ENCODE measurements around the gene EFHD2.
"Not testable (repeated sequence)": the region's sequence is repeated elsewhere in the genome, so short reads cannot be mapped to it uniquely, and the experiment has no call there.

The EFHD2 gene

DNA sequence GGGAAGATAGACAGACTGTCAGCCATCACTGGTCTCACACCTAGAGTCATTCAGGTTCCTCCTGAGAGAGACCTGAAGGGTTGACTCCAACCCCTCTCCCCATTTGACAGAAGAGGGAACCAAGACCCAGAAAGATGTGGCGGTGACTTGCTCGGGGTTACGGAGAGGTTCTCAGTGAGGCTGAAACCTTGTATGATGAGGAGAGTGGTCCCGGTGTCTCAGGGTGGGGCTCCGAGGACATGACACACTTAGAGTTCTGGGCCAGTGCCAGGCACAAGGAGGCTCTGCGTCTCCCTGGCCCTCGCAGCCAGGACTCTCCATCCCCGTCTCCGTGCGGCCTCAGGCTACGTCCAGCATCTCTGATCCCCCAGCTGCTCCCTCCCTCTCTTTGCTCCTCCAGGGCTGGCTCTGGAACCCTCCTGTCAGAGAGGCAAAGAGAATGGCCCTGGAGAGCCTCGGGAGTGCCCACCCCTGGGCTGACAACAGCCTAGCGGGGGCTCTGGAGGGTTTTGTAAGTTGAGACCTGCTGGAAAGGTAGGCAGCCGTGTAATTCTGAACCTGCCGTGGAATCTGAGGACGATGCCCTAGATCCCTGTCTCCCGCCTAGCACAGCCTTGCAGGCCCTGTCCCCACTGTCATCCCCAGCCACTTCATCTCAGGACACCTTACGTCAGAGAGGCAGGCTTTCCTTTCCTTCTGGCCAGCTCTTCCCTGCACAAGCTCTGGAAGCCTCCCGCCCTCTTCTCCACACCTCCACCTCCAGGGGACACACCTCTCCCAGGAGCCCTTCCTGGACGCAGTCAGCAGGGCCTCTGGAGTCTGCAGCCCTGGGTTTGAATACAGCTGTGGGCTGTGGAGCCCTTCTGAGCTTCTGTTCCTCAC is 4.1 kb downstream of the EFHD2 start:
- FAIRE-seq: no peak

- FAIRE-seq: no peak
Observed at GRCh38 chr1:15414445-15414983, 4.8 kb downstream of the EFHD2 start.

DNA sequence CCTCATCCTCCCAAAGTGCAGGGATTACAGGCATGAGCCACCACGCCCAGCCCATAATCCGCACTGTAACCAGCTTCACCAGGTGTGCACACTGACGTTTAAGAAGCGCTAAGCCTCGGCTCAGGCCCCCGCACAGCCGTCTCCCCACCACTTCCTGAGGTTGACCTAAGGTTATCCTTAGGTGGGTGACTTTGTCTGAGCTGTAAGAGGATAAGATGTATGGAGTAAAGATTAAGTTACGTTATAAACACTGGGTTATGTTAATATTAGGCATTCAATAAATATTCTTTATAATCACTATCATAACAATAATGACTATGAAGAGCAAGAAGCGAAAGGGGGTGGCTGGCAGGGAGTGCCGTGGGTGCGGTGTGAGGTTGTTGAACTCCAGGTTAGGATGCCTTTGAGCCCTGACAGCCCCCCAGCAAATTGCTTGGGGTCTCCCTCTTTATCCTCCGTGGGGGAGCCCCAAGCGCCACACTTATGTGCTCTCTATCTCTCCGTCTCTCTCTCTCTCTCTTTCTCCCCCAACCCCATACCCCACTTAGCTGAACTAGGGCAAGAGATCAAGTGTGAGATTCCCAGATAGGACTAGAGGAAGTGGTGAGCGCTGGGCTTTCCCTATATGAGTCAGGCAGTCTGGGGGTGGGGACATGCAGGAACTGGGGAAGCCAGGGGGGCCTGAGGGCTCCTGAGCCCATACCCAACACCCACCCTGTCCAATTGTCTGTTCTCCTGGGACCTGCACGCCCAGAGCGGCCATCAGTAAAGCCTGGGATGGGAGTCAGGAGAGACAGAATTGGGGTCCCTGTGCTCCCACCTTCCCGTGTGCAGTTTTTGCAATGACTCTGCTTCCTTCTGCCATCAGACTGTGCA is 7.6 kb downstream of the EFHD2 start:
- no peak for FAIRE-seq

GRCh38 chr1:15418806-15419515 is 9.3 kb downstream of the EFHD2 start:
- FAIRE-seq: no peak

DNA sequence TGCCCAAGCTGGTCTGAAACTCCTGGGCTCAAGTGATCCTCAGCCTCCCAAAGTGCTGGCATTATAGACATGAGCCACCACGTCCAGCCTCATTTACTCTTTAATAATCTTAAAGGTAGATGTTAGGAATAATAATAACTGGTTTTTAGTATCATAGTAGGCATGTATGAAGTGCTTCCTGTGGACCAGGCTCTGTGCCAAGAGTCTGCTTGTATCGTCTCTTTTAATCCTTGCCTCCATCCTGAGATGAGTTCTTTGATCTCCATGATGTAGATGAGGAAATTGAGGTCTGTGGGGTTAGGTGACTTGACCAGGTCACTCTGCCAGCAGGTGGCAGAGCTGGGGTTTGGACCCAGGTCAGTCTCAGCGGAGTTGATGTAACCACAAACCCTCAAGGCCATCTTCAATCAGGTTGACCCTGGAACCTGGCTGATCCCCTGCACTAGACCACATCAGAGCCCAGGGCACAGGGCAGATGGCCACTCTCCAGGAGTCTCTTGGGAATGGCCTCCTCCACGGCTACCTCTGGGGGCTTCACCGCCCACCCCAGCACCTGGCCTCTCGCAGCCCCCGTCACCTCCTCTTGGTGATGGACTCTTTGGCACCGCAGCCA is 11.3 kb downstream of the EFHD2 start:
- no peak for FAIRE-seq

GRCh38 chr1:15422871-15423270 is 13.2 kb downstream of the EFHD2 start:
- no peak for FAIRE-seq

- no peak for FAIRE-seq
Observed at GRCh38 chr1:15423355-15424077, 13.8 kb downstream of the EFHD2 start.

- no peak for FAIRE-seq
Observed at GRCh38 chr1:15424146-15424667, 14.5 kb downstream of the EFHD2 start.

DNA sequence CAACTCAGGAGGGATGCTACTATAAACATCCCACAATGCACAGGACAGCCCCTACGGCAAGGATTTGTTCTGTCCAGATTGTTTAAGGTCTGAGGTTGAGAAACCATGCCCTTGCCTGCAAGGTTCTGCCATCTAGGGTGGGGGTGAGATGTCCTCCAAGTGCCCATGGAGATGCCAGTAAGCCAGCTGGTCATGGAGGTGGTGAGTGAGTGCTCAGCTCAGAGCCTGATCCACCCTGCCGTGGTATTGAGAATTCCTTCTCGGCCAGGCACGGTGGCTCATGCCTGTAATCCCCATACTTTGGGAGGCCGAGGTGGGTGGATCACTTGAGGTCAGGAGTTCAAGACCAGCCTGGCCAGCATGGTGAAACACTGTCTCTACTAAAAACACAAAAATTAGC is 15.3 kb downstream of the EFHD2 start:
- FAIRE-seq: no peak

- no peak for FAIRE-seq
Observed at GRCh38 chr1:15425521-15425920, 15.8 kb downstream of the EFHD2 start.

DNA sequence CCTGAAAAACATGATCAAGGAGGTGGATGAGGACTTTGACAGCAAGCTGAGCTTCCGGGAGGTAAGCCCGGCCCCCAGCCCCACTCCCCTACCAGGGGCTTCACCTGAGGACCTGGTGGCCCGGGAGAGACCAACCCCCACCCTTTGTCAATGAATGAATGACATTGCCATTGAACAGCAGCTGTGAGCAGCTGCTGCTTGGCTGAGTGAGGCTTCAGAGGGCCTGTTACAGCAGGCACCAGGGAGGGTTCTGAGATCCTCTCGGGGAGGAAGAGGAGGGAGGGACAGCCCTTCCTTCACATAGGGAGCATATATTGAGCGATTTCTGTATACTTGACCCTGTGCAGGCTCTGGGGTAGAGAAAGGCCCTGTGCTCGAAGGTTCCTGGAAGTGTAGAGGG is 16.3 kb downstream of the EFHD2 start:
- FAIRE-seq: no peak

- FAIRE-seq: no peak
Observed at GRCh38 chr1:15426492-15427279, 17.0 kb downstream of the EFHD2 start.

DNA sequence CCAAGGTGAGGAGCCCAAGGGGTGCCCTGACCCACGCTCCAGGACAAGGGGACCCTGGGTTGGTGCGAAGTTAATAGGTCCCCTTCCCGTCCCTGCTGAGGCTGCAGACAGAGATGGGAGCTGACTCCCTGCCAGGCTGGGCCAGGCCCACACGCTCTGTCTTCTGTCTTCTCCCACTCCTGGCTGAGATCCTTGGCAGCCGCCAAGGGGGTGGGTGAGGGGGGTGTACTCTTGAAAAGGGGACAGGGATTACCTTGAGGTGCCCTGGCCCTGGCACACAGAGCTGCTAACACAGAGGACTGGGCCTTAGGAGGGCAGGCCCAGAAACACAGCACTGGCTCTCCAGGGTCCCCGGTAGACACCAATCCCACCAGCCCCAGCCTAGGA is 17.6 kb downstream of the EFHD2 start:
- FAIRE-seq: no peak

DNA sequence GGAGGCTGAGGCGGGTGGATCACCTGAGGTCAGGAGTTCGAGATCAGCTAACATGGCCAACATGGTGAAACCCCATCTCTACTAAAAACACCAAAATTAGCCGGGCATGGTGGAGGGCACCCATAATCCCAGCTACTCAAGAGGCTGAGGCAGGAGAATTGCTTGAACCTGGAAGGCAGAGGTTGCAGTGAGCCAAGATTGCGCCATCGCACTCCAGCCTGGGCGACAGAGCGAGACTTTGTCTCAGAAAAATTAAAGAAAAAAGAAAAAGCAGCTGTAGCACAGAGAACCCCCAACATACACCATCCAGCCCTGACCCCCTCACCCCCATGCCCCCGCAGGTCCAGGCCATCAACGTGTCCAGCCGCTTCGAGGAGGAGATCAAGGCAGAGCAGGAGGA is 18.6 kb downstream of the EFHD2 start:
- FAIRE-seq: not testable (repeated sequence)

DNA sequence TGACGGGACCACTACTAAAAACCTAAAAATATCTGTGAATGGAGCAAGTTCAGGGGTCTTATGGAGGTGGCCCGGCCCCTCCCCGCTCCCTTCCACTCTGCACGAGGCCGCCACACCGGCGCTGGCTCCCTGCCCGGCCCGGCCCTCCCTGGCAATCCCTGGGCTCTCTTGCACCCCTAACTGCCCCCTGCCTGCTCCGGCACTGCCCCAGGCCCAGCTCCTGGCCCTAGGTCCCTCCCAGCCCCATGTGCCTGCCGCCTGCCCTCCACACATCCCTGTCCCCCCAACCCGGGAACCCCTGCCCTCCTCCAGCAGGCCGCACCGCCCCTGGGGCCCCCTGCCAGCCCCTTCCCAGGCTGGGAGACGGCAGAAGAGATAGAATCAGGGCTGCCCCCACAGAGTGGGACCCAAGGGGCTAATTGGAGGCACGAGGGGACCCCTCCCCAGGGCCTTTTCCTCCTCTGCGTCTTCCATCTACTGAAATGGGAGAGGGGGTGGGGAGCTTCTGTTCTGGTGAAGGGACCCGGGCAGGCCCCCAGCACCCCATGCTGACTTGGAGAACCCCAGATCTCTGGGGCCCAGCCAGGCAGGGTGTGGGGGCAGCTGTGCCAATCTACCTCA is 19.2 kb downstream of the EFHD2 start:
- no peak for FAIRE-seq

DNA sequence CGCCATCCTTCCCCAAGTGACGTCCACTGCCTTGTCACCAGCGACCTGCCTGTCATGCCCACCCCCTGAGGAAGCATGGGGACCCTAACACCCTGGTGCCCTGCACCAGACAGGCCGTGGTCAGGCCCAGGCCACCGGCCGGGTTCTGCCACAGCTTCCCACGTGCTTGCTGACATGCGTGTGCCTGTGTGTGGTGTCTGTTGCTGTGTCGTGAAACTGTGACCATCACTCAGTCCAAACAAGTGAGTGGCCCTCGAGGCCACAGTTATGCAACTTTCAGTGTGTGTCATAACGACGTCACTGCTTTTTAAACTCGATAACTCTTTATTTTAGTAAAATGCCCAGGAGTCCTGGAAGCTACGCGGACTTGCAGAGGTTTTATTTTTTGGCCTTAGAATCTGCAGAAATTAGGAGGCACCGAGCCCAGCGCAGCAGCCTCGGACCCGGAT is 20.0 kb downstream of the EFHD2 start:
- FAIRE-seq: no peak

DNA sequence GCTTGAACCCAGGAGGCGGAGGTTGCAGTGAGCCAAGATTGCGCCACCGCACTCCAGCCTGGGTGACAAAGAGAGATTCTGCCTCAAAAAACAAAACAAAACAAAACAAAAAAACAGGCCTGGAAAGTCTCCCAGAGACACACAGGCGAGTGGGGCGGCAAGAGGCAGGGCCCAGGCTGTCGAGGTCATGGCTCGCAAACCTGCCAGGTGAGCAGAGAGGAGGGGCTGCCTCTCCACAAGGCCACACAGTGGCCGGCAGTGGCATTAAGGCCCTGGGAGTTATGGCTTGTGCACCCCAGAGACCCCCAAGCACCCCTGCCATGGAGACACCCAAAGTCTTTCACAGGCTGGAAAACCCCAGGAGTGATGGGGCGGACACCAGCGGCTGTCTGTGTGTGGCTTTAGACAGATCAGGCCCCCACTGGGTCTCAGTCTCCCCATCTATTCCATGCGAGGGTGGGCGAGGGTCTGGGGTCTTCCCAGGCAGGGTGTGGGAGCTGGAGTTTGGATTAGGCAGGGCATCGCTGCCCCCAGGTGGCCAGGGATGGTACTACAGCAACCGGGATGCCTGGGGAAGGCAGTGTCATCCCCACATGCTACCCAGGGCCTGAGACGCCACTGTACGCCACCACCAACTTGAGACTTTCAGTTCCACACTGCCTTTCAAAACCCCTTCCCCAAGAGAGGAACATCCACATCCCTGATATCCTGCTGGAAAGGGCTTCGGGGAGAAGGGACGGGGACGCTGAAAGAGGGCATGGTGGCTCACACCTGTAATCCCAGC is 21.3 kb downstream of the EFHD2 start:
- no peak for FAIRE-seq

DNA sequence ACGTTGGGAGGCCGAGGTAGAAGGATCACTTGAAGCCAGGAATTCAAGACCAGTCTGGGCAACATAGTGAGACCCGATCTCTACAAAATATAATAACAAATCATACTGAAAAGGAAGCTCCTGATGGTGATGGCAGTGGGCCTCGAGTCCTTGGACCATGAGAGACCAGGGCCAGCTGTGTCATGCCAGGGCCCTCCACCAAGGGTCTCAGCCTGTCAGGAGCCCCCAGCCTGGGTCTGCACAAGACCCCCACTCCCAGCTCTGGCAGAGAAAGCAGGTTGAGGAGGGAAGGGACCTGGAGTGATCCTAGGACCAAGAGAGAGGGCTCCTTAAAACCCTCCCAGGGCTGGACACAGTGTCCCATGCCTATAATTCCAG is 21.9 kb downstream of the EFHD2 start:
- FAIRE-seq: no peak

- FAIRE-seq: no peak
Observed at GRCh38 chr1:15432324-15432723, 22.6 kb downstream of the EFHD2 start.
